IPS-NIHi11 (cell line): Measurements from ENCODE around the gene RASAL3.

Experiments
- DNase-seq: peaks from one replicate; pipeline ENCODE4 v3.0.0; 2012; ENCODE audit warnings: mixed read lengths, low spot score

Gene RASAL3

DNA sequence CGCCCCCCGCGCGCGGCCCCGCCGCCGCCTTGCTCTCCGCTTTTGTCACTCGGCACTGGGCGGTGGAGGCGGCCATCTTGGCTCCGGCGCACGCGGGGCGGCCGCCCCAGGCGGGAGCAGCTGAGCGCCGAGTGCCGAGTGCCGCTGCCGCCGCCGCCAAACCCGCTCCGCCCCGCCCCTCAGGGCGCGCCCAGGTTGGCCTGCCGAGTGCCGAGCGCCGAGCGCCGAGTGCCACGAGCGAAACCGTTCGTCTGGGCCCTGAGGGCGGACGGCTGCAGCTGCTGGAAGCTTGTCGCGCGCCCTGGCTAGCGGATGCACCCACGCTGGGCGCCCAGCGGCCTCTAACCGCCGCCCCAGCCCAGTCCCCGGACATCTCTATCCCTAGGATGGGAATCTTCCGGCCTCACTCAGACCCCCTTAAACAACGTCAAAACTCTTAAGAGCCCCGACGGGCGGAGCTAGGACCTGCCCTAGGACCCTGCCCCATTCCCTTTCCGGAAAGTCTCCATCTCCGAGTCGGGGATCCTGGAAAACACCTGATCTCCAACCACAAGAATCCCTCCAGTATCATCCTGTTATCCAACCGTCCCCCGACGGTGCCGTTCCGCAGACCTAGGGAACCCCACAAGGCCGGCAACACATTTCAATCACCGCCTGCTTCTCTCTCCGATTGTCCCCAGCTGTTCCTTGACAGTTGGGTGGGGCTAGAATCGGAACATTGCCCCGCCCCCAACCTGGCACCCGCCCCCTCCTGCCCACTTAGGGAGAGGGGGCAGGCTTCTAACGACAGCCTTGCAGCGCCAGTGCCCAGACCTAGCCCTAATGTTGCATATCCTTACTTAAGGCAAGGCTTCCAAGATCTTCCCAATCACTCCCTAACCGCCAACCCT lies 31.5 kb downstream of the RASAL3 start:
- peak; percentile 100 for DNase-seq

DNA sequence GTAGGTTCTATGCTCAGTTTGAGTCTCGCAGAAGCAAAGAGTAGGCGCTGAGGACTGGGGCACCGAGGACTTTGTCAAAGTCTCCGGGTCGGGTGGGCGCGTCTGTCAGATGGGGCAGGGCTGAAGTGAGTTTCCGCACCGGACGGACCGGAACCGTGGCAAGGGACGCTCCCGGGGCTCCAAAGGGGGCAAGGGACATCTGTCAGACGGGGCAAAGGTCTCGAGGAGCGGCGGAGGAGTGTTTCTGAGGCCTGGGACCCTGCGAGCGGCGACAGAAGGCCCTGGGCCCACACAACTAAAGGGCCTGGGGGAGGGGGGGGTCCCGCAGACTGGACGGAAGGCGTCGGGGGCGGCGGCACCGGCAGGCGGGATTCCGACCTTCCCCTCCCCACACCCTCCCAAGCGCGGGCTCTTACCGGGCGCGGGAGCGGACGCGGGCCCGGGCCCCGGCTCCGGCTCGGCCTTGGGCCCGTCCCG lies 32.3 kb downstream of the RASAL3 start:
- DNase-seq, result peak; percentile 52

DNA sequence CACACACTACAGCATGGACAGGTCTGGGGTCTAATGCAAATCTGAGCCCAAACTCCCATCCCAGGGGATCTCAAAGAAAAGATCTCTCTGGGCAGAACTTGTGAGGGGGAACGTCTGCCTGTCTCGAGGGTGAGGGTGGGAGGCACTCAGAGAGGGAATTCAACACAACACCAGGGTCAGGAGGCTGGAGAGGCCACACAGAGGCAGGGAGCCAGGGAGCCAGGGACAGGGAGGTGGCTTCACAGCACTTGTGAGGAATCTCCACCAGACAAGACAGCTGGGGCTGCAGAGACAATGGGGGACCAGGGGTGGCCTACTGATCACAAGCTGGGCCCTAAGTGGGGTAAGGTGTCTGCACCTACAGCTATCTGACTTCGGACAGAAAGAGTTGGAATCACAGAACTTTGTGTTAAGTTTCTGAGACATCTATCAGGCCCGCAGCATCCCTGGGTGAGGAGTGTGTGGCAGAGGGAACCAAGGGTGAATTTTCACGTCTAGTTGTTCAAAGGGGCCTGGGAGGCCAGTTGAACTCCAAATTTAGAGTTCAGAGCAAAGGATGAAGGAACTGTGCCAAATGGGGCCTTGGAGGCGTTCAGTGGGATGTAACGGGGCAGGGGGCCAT lies 32.8 kb downstream of the RASAL3 start:
- DNase-seq, result no peak

DNA sequence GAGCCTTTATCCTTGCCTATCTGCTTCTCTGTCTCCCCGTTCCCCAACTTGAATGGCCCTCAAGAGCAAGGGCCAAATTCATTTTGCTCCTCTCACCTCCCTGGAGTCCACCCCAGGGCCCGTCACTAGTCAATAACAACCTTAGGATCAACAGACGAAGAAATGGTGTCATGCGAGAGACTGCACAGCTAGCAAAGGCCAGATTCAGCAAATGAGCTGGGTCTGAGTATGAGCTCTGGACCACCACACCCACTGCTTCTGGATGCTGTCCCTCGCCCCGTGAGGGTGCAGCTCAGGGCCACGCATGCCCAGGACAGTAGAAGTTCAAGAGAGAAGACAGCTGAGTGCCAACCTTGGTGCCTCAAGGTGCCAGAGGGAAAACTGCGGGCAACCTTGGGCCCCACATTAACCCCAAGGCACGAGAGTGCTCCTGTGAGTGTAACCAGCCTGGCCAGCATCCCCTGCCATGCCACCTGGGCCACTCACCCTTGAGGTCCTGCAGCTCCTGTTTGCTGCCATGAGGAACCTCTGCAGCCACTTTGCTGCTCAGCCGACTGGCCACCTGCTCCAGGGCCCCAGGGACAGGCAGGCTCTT lies 33.7 kb downstream of the RASAL3 start:
- DNase-seq, result no peak

DNA sequence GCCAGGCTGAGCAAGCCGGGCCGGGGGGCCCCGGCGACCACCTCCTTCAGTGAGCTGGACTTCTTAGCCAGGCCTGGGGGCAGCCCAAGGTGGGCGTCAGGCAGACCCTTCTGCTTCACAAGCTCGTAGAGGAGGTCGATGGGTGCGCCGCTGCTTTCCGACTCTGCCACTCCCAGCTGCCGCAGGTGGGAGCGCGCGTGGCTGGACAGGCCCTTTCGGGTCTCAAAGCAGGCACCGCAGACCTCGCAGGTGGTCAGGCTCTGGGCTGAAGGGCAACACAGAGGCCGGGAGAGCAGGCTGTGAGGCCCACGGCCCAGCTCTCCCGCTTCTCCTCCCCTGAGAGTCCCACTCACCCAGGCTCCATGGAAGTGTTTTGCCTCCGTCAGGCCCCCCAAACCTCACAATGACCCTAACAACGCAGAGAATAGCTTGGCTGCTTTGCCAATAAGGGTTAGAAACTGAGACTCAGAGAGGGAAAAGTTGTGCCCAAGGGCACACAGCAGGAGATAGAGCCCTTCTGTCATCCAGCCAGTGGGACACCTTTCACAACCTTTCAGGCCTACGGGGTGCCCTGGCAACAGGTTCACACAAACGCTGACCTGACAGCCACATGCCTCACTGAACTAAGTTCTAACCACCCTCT lies 34.4 kb downstream of the RASAL3 start:
- DNase-seq, result no peak

DNA sequence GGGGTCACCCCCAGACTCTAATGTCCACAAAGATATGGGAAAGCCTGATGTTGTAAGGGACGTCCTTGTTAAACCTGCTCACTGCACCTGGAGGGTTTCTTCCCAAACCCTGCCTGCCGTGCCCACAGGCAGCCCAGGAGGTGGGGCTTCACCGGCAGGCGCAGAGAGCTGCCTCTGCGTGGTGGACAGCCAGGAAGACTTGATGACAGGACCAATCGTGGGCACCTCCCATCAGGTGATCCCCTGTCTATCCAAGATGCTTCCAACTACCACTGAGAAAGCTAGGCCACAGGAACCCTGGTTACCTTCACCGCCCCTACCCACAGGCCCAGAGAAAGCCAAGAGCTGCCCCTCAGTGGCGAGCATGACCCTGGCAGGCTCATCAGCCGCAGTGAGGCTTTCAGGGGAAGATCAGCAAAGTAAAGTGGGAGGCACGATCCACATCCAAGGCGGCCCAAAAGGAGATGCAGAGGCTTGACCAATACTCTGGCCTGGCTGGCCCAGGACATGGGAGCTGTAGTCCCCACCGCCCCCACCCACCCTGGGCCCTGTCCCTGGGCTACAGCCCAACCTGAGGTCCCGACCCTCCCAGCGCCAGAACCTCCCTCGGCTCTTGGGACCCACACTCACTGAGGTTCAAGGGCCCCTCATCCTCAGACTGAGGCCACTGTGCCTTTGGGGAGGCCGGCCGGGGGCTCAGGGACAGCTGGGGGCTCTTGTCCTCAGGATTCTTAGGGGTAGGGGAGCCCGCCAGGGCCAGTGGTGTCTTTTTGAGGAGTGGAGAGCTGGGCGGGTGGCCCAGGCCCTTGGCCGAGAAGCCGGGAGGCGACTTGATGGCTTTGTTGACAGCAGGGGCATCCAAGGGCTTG lies 35.2 kb downstream of the RASAL3 start:
- no peak for DNase-seq

DNA sequence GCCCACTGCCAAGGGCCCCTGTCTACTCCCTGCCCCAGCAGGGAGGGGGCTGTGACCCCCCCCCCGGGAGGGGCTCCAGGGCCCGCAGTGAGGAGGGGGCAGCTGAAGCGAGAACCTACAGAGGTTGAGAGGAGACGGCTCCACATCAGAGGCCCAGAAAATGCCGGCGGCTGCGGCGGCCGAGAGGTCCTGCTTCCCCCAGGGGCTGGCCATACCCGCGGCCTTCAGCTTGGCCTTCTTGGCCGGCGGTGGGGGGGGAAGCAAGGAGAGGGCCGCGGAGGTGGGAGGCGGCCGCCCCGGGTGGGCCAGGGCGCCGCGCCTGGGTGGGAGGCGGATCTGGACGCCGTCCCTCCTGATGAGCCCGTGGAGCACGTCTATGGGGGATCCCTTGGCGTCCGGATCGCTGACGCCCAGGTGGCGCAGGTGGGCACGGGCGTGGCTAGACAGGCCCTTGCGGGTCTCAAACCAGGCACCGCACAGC lies 36.3 kb downstream of the RASAL3 start:
- no peak for DNase-seq

DNA sequence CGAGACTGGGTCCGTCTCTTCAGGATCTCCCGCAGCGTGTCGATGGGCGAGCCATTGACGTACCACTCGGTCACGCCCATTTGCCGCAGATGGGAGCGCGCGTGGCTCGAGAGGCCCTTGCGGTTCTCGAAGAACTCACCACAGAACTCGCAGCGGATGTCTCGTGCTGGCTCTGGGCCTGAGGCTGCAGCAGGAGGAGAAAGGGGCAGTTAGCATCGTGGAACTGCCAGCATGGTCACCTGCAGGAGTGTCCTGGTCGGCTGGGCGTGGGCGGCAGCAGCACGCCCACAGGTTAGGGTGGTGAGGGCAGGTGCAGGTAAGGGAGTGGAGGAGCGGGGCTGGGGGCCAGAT lies 37.0 kb downstream of the RASAL3 start:
- no peak for DNase-seq

DNA sequence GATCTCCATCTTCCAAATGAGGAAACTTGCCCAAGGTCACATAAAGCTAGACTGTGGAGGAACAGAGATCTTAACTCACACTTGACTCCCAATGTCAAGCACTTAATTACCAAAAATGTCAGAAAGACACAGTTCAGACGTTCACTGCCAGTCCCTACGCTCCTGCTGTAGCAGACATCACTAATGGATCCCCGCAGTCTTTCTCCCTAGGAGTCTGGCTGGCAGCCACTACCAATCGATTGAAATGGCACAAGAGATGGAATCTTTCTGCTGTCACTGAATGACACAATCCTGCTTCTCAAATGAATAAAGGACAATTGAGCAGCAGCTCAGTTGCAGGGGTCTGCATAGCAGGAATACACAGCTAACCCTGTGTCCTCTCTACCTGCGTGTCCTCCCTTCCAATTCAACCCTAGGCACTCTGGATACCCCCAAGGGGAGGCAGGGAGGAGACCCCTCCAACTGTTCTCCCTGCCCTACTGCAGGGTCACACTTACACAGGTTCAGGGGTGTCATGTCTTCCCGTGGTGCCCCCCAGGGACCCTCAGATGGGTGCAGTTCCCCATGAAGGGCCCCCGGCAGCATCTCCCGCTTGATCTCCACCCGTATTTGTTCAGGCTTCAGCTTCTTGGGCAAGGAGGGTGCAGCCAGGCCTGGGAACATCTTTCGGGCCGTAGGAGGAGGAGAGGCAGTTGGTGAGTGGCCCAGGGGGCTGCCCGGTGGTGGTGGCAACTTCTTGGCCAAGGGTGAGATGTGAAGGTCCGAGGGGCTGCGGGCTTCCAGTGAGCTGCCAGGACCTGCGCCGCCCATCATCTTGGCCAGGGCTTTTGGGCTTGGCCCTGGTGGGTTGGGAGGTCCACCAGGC lies 37.6 kb downstream of the RASAL3 start:
- no peak for DNase-seq

DNA sequence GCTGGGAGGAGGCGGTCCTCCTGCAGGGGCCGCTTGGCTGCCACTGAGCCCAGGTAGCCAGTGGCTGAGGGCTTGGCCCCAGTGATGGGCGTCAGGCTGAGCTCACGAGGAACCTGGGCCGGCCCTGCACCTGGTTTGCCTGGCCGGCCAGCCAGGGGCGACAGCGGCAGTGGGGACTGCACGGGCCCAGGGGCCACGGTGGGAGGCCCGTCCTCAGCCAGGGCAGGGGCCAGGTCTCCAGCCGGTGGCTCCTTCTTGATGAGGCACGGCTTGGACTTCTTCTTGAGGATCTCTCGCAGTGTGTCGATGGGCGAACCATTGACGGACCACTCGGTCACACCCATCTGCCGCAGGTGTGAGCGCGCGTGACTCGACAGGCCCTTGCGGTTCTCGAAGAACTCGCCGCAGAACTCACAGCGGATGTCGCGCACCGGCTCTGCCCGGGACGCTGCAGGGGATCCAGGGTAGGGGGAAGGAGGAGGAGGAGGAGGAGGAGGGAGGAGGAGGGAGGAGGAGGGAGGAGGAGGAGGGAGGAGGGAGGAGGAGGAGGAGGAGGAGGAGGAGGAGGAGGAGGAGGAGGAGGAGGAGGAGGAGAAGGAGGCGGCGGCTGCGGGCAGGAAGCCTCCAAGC lies 38.9 kb downstream of the RASAL3 start:
- no peak for DNase-seq

DNA sequence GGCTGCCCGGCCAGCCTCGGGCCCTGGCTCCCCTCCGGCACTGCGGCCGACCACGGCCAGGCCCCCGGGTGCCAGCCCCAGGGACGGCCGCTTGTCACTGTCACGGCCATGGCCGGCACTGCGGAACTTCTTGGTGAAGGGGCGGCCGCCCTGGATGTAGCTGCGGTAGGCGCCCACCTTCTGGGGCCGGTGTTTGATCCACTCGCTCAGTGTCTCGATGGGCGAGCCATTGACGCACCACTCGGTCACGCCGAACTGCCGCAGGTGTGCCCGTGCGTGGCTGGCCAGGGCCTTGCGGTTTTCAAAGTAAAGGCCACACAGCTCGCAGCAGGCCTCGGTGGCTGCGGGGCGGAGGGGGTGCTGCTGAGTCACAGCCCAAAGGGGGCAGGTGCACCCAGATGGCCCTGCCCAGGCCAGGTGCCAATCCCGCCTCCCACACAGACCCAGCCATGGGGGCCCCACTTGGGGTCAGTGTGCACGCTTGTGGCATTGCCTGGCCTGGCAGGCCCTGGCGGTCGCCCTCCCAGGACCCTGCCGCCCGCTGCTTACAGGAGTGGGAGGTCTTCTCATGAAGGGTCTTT lies 39.6 kb downstream of the RASAL3 start:
- no peak for DNase-seq

DNA sequence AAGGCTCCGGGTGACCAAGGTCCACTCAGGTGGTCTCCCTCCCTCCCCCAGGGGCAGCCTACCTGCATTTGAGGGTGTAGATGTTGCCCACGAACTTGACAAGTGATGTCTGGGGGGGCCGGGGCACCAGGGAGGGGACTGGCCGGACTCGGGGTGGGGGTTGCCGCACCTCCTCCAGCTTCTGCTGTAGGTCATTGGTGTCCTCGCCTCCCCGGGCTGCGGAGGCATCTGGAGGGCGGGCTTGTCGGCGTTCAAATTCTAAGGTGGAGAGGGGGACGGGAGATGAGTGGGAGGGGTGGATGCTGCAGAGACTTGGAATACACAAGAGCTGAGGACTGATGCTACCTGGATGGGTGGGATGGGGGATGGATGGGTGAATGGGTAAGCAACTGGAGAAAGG lies 40.2 kb downstream of the RASAL3 start:
- DNase-seq, result no peak

DNA sequence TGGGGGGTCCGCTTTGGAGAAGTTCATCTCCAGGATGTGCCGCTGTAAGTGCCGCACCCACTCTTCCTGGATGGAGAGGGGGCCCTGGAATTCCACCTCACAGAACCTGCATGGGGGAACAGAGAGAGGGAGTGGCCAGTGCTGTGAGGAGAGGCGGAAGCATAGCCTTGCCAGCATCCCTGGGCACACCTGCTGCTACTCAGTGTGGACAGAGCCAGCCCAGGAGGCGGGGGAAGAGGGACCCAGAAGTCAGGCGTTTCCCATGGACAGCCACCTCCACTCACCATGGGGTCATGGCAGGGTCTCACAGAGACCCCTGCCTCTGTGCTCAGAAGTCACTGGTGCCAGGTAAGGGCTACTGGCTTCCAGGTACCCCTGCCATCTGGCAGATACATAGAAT lies 41.2 kb downstream of the RASAL3 start:
- DNase-seq, result no peak

DNA sequence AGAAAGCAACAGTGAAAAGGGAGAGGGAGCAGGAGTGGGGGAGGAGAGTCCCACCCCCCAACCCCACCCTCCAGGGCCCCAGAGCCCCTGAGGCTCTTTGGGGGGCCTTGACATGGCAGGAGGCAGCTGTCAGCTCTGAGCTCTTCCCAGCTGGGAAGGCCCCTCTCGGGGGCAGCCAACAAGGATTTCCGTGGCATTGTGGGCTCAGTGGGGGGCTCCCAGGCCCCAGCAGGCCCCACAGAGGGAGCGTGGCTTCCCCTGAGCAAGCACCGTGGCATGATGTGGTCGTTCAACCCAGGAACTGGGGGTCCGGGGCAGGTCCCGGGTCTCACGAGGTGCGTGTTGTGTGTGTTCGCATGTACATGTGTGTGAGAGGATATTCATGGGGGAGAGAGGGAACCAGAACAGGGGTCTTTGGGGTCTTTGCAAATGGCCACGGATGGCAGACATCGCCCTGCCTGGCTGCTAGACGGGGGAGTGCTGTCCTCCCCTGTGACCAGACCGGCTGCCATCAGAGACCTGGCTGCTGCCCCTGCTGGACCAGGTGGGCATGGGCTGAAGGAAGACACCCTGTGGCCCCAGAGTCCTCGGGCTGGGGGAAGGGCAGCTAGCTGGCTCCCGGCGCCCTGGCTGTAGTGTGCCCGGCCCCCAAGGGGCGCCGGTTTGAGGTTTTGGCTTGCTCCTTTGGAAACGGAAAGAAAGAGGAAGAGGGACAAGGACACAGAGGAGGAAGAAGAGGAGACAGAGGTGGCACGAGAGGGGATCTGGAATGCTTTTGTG lies 41.9 kb downstream of the RASAL3 start:
- no peak for DNase-seq

DNA sequence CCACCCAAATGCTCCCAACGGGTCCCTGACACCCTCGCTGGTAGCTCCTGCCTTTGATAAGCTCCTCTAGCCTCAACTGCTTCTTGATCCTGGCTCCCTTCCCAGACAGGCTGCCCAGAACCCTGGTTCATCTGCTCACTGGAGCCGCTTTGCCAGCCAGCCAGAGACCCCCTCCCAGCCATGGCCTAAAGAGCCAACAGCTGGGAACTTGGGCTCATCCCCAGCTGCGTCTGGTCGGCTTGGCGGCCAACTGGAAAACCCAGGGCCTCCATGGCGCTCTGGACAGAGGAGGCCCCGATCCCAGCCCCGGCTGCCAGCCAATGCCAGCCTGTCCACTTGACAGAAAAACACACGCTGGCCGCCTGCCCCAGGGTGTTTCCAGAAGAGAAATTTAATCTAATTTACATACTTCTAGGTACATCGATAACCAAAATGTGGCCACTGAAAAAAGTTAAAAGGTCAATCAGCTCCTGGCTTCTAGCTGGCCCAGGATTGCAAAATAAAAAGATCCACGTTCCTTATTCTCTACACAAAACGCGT lies 42.6 kb downstream of the RASAL3 start:
- no peak for DNase-seq

DNA sequence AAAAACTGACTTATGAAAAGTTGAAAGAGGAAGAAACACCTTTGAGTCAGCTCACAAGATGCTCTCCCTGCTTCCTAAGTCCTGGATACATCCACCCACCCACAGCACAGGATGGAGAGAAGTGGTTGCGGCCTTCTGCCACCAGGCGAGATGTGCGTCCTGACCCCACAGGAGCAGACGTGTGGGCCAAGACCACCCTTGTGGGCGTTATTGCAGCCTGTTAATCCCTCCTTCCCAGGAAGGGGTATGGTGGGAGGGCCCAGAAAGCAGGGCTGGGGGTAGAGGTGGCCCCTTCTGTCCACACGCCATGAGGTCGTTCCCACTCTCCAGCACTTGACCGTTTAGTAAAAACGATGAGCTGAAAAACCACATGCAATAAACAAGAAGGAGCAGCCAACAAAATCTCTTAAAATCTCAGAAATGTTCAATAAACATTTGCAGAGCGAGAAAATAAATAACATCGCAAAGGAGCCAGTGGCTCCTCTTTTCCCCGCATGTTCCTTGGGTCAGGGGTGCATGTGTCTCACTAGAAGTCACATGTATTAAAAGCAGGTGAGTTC lies 43.1 kb downstream of the RASAL3 start:
- no peak for DNase-seq

DNA sequence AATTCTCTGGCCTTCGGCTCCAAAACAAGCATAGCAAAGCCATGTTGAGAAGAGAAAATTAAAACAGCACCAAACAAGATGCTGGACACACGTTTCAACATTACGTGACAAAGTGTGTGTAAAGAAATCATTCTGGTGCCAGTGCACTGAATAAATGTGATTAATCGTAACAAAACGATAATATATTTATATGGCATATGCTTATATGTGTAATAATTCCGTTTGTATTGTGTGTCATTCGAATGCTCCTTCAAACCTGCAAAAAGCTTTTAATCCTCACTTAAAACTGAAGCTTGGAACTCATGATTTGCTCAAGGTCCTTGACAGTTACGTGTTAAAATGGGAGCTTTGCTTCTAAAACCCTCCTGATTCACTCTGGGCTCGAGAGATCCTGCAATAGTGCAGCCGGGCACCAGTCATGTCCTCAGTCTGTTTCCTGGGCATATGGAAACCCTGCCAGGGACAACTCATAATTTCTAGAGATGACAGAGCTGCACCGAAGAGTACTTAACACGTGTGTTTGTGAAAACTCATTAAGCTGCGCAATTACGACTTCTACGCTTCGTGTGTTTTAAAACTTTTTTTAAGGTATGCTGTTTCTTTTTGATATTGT lies 44.8 kb downstream of the RASAL3 start:
- no peak for DNase-seq
